BLaER1 treated with 17β-estradiol and CSF1 and Interleukin-3, amounts not matched to agents 10 nM and 100 nM (cell line): ENCODE results near the gene MED12L.

Experiments used
- H3K27ac ChIP-seq, 11 experiments: shearing (Covaris generic); formaldehyde crosslinking; 2 replicates each; pipeline ENCODE4 v1.8.1; 2022
- H3K27me3 ChIP-seq, 11 experiments: shearing (Covaris generic); formaldehyde crosslinking; 2 replicates each; pipeline ENCODE4 v1.8.1; 2022
- H3K36me3 ChIP-seq, 11 experiments: shearing (Covaris generic); formaldehyde crosslinking; 2 replicates each; pipeline ENCODE4 v1.8.1; 2022
- H3K4me1 ChIP-seq, 10 experiments: shearing (Covaris generic); formaldehyde crosslinking; 2 replicates each; pipeline ENCODE4 v1.8.1; 2022
- H3K4me2 ChIP-seq, 11 experiments: shearing (Covaris generic); formaldehyde crosslinking; 2 replicates each; pipeline ENCODE4 v1.8.1; 2022
- H3K4me3 ChIP-seq, 10 experiments: shearing (Covaris generic); formaldehyde crosslinking; 2 replicates each; pipeline ENCODE4 v1.8.1; 2022
- H3K9ac ChIP-seq, 11 experiments: shearing (Covaris generic); formaldehyde crosslinking; 2 replicates each; pipeline ENCODE4 v1.8.1; 2022
- H3K9me3 ChIP-seq, 11 experiments: shearing (Covaris generic); formaldehyde crosslinking; replicated peaks in 1 of 11; 2 replicates each; pipeline ENCODE4 v1.8.1; 2022
- H4K20me1 ChIP-seq, 11 experiments: shearing (Covaris generic); formaldehyde crosslinking; 2 replicates each; pipeline ENCODE4 v1.8.1; 2022
- Cebpa-rat ChIP-seq, 11 experiments: shearing (Covaris generic); IDR thresholded peaks; 2 replicates each; pipeline ENCODE4 v1.8.1; 2022

The MED12L gene

GRCh38 chr3:151314137-151314536 is 228.7 kb downstream of the MED12L start:
- Histone ChIP-seq H3K27ac (no peak overlapping the region), H3K36me3 (no peaks in the 10 kb centered on the region), H3K4me3 (no peak overlapping the region), H3K9me3 (no peaks in the 10 kb centered on the region), H3K4me1 (peaks cover 0 to 9% (median 0%) of the 10 kb centered on the region in 10 experiments; a peak in 4 of 20 replicates), H3K27me3 (no peaks in the 10 kb centered on the region), H3K9ac (no peak overlapping the region), H4K20me1 (no peaks in the 10 kb centered on the region), H3K4me2 (no peak overlapping the region)
- peak in 1 of 11 experiments; percentile 20; a peak in 1 of 22 replicates for TF ChIP-seq Cebpa-rat (IDR thresholded peaks at IDR 0.05)

GRCh38 chr3:151314593-151314992 is 229.1 kb downstream of the MED12L start:
- no peak for TF ChIP-seq Cebpa-rat (IDR thresholded peaks at IDR 0.05)
- Histone ChIP-seq H3K27ac (no peak overlapping the region), H3K4me2 (no peak overlapping the region), H3K9me3 (no peaks in the 10 kb centered on the region), H3K36me3 (no peaks in the 10 kb centered on the region), H3K4me3 (no peak overlapping the region), H3K27me3 (no peaks in the 10 kb centered on the region), H3K4me1 (peaks cover 0 to 11% (median 0%) of the 10 kb centered on the region in 10 experiments; a peak in 4 of 20 replicates), H4K20me1 (no peaks in the 10 kb centered on the region), H3K9ac (no peak overlapping the region)

- no peak for TF ChIP-seq Cebpa-rat (IDR thresholded peaks at IDR 0.05)
- Histone ChIP-seq H3K4me3 (no peak overlapping the region), H3K4me1 (peaks cover 0 to 11% (median 0%) of the 10 kb centered on the region in 10 experiments; a peak in 4 of 20 replicates), H3K27ac (no peak overlapping the region), H3K4me2 (no peak overlapping the region), H4K20me1 (no peaks in the 10 kb centered on the region), H3K9me3 (no peaks in the 10 kb centered on the region), H3K9ac (no peak overlapping the region), H3K36me3 (no peaks in the 10 kb centered on the region), H3K27me3 (no peaks in the 10 kb centered on the region)
These were observed 229.7 kb downstream of the MED12L start for GRCh38 chr3:151315136-151315535.

- H4K20me1 ChIP-seq = no peaks in the 10 kb centered on the region
- no peak overlapping the region for H3K4me3 ChIP-seq
- H3K4me2 ChIP-seq = no peak overlapping the region
- H3K9me3 ChIP-seq = no peaks in the 10 kb centered on the region
- H3K9ac ChIP-seq = no peak overlapping the region
- TF ChIP-seq Cebpa-rat (IDR thresholded peaks at IDR 0.05) = no peak
- peaks cover 0 to 13% (median 0%) of the 10 kb centered on the region in 10 experiments; a peak in 5 of 20 replicates for H3K4me1 ChIP-seq
- H3K36me3 ChIP-seq = no peaks in the 10 kb centered on the region
- H3K27me3 ChIP-seq = no peaks in the 10 kb centered on the region
- H3K27ac ChIP-seq = no peak overlapping the region
These were observed 230.4 kb downstream of the MED12L start for GRCh38 chr3:151315846-151316245.

- Histone ChIP-seq H3K36me3 (no peaks in the 10 kb centered on the region), H3K4me3 (no peak within 1 kb of the TSS), H3K27ac (no peak within 1 kb of the TSS), H3K27me3 (no peaks in the 10 kb centered on the region), H3K4me1 (peaks cover 0 to 18% (median 0%) of the 10 kb centered on the region in 10 experiments; a peak in 5 of 20 replicates), H4K20me1 (no peaks in the 10 kb centered on the region), H3K9ac (no peak within 1 kb of the TSS), H3K4me2 (no peak within 1 kb of the TSS), H3K9me3 (no peaks in the 10 kb centered on the region)
- no peak for TF ChIP-seq Cebpa-rat (IDR thresholded peaks at IDR 0.05)
These were observed 231.0 kb downstream of the MED12L start, which contains the start of gene GPR87 for GRCh38 chr3:151316267-151316991. GPR87 (minus strand) TSS chr3:151316820; CDS start chr3:151300100, 16,720 bp downstream.

- H3K36me3 ChIP-seq = no peaks in the 10 kb centered on the region
- H3K9ac ChIP-seq = no peak overlapping the region
- no peak for TF ChIP-seq Cebpa-rat (IDR thresholded peaks at IDR 0.05)
- H3K27ac ChIP-seq = no peak overlapping the region
- no peaks in the 10 kb centered on the region for H3K9me3 ChIP-seq
- H3K4me1 ChIP-seq = peaks cover 0 to 35% (median 0%) of the 10 kb centered on the region in 10 experiments; a peak in 6 of 20 replicates
- no peaks in the 10 kb centered on the region for H4K20me1 ChIP-seq
- H3K27me3 ChIP-seq = no peaks in the 10 kb centered on the region
- no peak overlapping the region for H3K4me3 ChIP-seq
- H3K4me2 ChIP-seq = no peak overlapping the region
These were observed 232.8 kb downstream of the MED12L start for GRCh38 chr3:151318313-151318712.

GRCh38 chr3:151318991-151319390 is 233.5 kb downstream of the MED12L start:
- peaks cover 0 to 35% (median 0%) of the 10 kb centered on the region in 10 experiments; a peak in 6 of 20 replicates for H3K4me1 ChIP-seq
- no peaks in the 10 kb centered on the region for H3K9me3 ChIP-seq

GRCh38 chr3:151319628-151320027 is 234.2 kb downstream of the MED12L start:
- no peak for TF ChIP-seq Cebpa-rat (IDR thresholded peaks at IDR 0.05)
- Histone ChIP-seq H3K4me2 (no peak overlapping the region), H3K4me1 (peaks cover 0 to 35% (median 0%) of the 10 kb centered on the region in 10 experiments; a peak in 6 of 20 replicates), H3K9ac (no peak overlapping the region), H3K27me3 (no peaks in the 10 kb centered on the region), H3K9me3 (no peaks in the 10 kb centered on the region), H3K4me3 (no peak overlapping the region), H3K36me3 (no peaks in the 10 kb centered on the region), H4K20me1 (no peaks in the 10 kb centered on the region), H3K27ac (no peak overlapping the region)

More at GRCh38 chr3:151318991-151319390, 233.5 kb downstream of the MED12L start:
- no peaks in the 10 kb centered on the region for H3K27me3 ChIP-seq
- H3K27ac ChIP-seq = no peak overlapping the region
- TF ChIP-seq Cebpa-rat (IDR thresholded peaks at IDR 0.05) = no peak
- H3K4me2 ChIP-seq = peak overlapping the region in 2 of 11 experiments; percentile 23 to 32; a peak in 3 of 22 replicates
- H3K9ac ChIP-seq = no peak overlapping the region
- H4K20me1 ChIP-seq = no peaks in the 10 kb centered on the region
- H3K36me3 ChIP-seq = no peaks in the 10 kb centered on the region
- H3K4me3 ChIP-seq = no peak overlapping the region

- Histone ChIP-seq H3K4me2 (no peak overlapping the region), H3K9me3 (no peaks in the 10 kb centered on the region), H3K4me3 (no peak overlapping the region), H3K27me3 (no peaks in the 10 kb centered on the region), H3K36me3 (no peaks in the 10 kb centered on the region), H3K27ac (no peak overlapping the region), H4K20me1 (no peaks in the 10 kb centered on the region), H3K9ac (no peak overlapping the region), H3K4me1 (peaks cover 0 to 37% (median 0%) of the 10 kb centered on the region in 10 experiments; a peak in 6 of 20 replicates)
- no peak for TF ChIP-seq Cebpa-rat (IDR thresholded peaks at IDR 0.05)
These were observed 234.7 kb downstream of the MED12L start for GRCh38 chr3:151320131-151320530.
